ENCODE data around the gene CHST8.

DNA sequence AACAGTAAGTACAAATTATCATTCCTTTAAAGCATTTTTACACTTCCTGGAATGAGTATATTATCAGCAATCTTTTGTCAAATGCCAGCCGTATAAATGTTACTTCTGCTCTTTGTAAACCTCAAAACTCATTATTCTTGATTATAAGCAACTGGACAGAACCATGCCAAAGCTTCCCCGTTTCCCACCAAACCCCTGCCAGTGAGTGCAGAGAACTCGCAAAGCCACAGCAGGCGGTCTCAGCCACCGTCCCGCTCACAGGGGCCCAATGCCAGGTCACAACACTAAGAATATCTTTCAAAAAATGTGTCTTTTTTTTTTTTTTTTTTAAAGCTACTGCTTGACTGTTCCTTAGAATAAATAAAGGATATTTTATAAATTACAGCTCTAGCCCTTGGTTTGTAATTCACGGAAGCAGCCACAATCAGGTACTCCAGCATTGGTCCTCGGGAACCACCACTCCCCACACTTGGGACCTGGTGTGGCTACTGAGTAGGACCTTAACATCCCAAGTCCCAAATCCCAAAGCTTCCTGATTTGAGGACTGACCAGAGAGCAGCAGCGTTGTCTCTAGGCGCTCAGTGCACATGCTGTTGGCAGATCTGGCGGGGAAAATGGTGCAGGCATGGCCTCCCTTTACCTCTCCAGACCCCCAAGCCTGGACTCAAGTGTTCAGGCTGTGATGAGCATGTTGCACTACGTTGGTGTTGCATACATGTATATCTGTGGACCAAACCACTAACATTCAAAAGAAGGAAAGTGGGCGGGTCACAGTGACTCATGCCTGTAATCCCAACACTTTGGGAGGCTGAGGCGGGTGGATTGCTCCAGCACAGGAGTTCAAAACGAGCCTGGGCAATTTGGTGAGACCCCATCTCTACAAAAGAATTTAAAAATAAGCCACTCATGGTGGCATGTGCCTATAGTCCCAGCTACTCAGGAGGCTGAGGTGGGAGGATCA lies 193.9 kb downstream of the CHST8 start:
- TF ChIP-seq, protein P1, sequence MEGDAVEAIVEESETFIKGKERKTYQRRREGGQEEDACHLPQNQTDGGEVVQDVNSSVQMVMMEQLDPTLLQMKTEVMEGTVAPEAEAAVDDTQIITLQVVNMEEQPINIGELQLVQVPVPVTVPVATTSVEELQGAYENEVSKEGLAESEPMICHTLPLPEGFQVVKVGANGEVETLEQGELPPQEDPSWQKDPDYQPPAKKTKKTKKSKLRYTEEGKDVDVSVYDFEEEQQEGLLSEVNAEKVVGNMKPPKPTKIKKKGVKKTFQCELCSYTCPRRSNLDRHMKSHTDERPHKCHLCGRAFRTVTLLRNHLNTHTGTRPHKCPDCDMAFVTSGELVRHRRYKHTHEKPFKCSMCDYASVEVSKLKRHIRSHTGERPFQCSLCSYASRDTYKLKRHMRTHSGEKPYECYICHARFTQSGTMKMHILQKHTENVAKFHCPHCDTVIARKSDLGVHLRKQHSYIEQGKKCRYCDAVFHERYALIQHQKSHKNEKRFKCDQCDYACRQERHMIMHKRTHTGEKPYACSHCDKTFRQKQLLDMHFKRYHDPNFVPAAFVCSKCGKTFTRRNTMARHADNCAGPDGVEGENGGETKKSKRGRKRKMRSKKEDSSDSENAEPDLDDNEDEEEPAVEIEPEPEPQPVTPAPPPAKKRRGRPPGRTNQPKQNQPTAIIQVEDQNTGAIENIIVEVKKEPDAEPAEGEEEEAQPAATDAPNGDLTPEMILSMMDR (IDR thresholded peaks at IDR 0.05): no peak
- TF ChIP-seq EP300 (IDR thresholded peaks at IDR 0.05) (no peak), POLR2A (IDR thresholded peaks at IDR 0.05) (no peak)
